Limb (tissue), 2 donors: Measurements from ENCODE around the gene ZNF79.

Source experiments
- DNase-seq, 2 donors: peaks; one replicate each; pipeline ENCODE4 v3.0.0-alpha.2; 2016; ENCODE audit errors: extremely low spot score in 2 of 2

Gene ZNF79

DNA sequence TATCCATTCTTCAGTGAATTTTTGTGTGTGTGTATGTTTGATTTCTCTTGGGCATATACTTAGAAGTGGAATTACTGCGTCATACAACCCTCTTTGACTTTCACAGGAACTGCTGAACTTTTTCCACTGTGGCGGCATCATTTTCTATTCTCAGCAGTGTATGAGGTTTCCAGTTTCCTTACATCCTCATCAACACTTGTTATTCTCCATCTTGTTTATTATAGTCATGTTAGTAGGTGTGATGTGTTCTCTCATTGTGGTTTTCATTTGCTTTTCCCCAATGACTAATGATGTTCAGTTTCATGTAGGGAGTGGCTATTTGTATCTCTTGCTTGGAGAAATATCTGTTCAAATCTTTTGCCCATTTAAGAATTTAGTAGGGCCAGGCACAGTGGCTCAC is 2.6 kb downstream of the ZNF79 start:
- DNase-seq, result no peak

DNA sequence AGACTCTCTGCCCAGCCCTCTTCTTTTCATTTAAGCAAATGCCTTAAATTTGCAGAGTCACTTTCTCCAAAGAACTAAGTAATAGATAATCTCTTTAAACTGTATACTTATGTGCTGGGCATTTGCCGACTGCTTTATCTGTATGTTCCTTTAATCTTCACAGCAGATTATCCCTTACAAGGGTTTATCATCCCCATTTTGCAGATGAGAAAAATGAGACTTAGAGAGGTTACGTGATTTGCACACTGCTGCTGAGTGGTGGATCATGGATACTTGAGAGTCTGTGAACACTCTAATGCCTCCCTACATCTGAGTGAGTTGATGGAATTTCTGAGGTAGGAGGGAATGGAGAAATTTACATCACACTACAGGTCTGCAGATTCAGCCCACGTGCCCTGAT is 4.2 kb downstream of the ZNF79 start:
- no peak for DNase-seq

DNA sequence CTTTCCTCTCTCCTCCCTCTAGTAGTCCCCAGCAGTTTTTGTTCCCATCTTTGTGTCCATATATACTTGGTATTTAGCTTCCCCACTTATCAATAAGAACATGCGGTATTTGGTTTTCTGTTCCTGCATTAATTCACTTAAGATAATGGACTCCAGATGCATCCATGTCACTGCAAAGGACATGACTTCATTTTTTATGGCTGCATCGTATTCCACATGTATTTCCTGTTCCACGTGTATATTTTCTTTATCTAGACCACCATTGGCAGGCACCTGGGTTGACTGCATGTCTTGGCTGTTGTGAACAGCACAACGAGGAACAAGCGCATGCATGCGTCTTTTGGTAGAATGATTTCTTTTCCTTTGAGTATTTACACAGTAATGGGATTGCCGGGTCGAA is 6.2 kb downstream of the ZNF79 start:
- no peak for DNase-seq

DNA sequence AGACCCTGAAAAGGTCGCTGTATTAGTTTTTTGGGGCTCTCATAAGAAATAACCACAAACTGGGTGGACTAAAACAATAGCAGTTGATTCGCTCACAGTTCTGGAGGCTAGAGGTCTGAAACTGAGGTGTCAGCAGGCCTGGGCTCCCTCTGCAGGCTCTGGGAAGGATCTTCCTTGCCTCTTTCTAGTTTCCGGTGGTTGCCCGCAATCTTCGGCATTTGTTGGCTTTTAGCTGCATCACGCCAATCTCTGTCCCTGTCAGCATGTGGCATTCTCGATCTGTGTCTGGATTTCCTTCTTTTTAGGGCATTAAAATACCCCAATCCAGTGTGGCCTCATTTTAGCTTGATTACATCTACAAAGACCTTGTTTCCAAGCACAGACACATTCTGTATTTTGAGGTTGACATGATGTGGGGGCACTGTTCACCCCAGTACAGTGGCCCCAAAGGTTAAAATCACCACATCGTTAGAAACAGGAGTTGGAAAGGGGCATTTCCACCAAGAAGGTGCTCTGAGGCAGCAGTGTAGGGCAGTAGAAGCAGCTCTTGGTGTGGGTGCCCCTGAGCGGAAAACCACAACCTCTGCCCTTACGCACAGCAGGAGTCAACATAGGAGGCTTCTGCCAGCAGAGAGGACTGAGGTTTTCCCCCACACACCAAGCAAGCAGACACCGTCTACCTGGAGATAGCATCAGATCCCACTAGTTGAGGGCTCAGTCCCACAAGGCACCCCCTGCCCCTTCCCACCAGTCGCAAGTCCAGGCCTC is 13.5 kb downstream of the ZNF79 start:
- DNase-seq, result no peak

DNA sequence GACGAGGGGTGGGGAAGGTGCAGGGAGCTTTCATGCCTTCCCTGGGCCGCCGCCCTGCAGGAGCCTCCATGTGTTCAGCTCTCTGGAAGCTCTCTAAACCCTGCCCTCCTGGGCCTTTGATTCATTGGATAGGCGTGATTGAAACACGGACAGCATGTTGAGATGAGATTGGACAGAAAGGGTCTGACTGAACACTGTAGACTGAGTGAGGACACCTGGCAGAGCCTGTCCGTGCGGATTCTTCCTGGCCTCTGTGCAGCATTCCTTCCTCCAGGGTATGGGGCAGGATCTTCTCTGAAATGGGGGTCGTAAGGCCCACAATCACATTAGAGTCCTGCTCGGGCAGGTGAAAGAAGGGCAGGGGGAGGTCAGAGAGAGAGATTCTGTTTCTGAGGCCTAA is 14.2 kb downstream of the ZNF79 start:
- DNase-seq, result no peak

DNA sequence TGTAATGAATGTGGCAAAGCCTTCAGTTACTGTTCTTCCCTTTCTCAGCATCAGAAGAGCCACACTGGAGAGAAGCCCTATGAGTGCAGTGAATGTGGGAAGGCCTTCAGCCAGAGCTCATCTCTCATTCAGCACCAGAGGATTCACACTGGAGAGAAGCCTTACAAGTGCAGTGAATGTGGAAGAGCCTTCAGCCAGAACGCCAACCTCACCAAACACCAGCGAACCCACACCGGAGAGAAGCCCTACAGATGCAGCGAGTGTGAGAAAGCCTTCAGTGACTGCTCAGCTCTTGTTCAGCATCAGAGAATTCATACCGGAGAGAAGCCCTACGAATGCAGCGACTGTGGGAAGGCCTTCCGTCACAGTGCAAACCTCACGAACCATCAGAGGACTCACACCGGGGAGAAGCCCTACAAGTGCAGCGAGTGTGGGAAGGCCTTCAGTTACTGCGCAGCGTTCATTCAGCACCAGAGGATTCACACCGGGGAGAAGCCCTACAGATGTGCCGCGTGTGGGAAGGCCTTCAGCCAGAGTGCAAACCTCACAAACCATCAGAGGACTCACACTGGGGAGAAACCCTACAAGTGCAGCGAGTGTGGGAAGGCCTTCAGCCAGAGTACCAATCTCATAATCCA is 20.2 kb downstream of the ZNF79 start:
- no peak for DNase-seq

DNA sequence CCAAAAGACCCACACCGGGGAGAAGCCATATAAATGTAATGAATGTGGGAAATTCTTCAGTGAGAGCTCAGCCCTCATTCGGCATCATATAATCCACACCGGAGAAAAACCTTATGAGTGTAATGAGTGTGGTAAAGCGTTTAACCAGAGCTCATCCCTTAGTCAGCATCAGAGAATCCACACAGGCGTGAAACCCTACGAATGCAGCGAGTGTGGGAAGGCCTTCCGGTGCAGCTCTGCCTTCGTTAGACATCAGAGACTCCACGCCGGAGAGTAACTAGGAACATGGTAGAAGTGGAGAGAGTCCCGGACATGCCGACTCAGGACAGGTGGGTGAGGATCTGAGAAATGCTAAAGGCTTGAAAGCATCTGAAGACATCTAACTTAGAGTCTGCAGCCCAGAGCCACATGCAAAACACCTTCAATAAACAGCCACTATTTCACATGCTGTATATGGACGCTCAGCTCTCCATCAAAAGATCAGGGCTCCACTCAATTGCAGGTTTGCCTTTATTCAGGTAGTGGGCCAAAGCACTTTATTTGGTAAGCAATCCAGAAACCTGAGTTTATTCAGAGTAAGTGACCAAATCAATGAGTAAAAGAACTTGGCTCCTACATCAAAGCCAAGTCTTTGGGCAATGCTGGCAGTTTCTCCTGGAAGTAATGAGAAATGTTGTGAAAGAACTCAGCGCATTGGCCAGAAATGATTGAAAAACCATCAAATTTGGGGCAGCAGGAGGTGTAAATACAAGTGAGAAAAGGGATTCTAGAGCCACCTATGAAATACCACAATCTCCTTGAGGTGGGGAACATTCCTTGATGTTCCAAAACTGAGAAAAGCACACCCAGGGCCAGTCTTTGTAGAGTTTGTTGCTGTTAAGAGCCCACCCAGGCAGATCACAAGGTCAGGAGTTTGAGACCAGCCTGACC is 21.0 kb downstream of the ZNF79 start:
- DNase-seq, result no peak

DNA sequence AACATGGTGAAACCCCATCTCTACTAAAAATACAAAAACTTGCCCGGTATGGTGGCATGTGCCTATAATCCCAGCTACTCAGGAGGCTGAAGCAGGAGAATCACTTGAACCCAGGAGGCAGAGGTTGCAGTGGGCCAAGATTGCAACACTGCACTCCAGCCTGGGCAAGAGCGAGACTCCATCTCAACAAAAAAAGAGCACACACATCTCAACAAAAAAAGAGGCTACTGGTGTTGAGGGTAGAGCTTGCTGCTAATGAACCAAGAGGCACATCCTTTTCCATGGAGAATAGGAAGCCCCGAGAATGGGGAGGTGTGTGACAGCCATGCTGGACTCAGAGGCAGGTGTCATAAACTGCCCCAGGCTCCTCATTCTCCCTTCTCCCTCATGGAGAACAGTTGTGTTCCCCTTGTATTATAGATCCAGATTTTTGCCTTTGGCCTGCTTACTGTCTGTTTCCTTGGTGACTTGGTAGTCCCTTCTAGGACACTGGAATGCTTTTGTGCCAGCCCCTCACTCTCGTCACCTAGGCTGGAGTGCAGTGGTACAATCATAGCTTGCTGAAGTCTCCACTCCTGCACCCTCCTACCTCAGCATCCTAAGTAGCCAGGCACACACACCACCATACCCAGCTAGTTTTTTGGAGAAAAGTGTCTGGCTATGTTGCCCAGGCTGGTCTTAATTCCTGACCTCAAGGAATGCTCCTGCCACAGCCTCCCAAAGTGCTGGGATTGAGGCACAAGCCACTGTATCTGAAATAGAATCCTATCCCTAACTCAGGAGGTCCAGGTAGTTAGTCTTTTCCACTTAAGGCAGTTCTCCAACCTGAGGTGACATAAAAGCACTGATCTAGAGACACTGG is 21.9 kb downstream of the ZNF79 start:
- no peak for DNase-seq

DNA sequence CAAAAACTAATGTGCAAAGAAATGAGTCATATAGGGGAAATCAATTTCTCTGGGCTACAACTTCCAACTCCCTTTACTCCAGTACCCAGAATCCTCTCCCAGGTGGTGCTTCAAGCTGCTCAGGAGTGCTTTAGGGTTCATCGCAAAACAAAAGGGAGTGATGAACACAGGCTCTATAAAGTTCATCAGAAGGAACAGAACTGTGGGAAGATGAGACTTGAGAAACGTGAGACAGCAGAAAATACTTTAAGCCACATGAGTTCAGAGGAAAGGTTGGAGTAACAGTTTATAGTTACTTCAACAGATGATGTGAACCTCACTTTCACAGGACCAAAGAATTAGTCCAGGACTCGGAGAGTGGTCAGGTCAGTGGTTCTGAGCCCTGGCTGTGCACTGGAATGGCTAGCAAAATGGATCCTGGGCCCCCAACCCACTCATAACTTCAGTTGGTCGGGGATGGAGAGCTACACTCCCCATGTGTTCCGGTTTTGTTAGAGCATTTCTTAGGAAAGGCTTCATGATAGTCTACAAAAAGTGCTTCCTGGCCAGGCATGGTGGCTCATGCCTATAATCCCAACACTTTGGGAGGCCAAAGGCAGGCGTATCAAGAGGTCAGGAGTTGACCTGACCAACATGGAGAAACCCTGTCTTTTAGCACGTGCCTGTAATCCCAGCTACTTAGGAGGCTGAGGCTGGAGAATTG is 22.7 kb downstream of the ZNF79 start:
- no peak for DNase-seq

DNA sequence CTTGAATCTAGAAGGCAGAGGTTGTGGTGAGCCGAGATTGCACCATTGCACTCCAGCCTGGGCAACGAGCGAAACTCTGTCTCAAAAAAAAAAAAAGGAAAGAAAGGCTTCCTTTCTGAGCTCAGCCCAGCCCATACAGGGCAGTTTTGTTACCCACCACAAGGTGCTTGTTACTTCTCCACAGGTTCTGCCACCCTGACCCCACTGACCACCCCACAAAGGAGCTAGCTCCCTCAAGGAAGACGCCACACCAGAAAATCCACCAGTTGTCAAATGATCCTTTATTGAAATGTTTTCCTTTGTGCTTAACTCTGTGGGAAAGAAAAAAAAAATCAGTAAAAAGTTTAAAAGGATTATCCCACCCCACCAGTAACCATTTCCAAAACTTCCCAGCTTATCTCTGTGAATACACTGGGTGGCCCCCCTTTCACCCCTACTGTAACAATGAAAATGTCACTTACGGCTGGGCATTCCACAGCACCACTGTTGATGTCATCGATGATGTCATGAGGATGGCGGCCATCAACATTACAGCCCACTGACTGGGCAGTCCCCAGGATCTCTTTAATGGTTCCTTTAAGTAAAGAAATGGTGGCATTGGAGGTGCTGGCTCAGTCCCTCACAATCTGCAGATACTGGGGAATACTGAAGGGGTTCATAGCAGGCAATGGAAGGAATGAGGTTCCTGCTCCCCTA is 23.4 kb downstream of the ZNF79 start:
- no peak for DNase-seq

DNA sequence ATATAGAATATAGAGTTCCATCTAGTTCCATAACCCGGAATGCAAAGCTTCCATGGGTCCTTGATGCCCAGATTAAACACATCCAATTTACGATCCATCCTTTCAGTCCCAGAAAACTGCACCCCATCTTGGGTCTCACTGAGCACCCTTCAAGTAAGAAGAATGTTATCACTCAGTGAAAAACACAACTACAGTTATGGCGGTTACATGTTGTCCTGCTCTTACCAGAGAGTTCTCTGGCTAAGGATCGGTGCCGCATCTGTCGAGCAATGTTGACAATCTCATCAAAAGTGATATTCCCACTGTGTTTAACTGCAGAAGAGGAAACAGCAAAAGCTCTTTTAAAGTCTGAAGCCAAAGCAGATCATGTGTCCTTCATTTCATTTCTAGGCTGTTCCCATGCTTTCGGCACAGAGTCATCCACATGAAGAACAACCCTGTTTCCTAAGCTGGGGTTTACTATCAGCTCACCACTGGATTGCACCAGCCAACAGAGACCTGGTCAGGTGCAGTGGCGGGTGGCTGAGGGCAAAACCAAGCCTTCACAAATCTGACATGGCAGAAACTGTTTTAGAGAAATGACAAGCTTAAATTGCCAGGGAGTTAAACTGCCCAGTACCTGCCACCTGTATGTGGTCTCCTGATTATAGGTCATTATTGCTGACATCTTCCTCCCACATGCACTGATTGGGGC is 24.1 kb downstream of the ZNF79 start:
- no peak for DNase-seq

DNA sequence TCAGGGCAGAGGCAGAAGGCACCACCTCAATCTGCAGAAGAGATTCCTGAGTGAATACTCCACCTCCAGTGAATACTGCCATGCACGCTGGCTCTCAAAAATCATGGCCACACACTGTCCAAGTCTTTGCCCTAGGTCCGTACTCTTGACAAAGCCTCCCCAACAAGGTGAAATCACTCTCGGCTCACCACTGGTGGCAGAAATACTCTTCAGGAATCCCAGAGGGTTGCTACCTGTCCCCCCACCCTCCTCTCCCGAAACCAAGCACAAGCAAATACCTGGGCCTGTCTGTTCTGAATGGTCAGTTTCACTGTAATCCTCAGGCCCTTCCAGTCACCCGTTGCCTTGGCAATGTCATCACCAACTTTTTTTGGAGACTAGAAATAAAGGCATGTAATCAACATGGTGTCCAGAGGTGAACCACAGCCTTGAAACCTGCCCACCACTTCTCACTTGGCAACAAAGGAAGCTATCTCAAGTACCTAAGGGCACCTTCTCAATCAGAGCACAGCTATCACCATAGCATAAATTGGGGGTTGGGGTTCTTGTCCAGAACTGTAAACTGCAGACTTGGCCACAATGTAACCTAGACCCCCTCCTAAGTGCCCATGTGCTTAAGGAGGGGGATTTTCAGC is 25.3 kb downstream of the ZNF79 start:
- no peak for DNase-seq

DNA sequence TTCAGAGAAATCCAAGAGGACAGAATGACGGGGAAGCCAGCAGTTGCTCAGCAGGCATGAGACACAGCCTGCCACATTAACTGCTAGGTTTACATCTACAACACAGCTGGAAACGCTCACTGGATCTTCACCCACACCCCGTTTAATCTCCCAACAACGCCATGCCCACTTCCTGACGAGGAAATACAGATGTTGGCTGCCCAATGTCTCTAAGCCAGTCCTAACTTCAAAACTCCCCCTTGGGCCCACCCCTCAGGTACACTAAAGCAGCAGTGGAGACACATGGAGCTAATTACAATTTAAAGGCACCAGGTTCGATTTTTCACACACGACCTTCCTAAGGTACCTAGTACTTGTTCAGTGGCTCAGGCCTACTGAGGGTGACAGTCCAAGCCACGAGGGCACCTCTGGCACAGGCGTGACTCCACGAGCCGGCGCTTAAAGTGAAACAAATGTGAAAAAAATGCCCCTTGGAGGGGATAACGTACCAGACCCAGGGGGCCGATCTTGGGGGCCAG is 26.1 kb downstream of the ZNF79 start:
- peak in 1 of 2 donors; percentile 10 for DNase-seq

DNA sequence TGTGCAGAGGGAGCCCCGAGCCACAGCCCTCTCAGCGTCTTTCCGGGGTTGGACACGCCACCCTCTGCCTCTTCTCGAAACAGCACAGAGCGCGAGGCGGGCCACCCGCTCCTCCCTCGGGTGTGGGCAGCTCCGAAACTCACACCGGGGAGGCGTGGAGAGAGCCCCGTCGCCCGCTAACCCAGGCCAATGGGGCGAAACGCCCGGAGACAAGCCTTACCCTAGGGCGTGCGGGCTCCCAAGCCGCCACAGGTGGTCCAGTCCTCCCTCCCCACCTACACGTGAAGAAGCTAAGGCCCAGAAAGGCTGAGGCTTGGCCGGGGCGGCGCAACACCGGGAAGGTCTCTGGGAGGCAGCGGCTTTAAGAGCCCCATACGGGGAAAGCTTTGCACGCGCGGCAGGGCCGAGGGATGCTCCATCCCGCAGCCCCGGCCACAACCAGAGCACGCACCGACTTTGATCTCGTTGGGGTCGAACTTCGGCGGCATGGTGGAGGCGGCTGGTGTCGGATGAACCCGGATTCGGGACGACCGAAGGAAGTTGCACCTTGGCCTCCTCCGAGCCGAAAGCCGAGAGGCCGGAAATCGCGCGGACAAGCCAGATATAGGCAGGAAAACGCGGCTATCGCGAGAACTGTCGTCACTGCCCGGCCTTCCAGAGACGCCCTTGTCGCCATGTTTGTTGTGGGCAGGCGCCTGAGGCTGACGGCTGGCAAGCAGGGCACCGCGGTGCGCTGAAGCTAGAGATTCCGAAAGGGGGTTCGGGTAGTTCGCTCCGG is 26.8 kb downstream of the ZNF79 start, which contains the start of the genes LRSAM1 and RPL12:
LRSAM1 (plus strand) TSS at position 681 of the 778 bp plus-strand sequence. CDS start 3,018 bp downstream, outside the sequence.
RPL12 (minus strand) TSS at position 577 of the 778 bp plus-strand sequence; CDS start at position 488, 89 bp downstream.
- peak; percentile 95 to 99 for DNase-seq

DNA sequence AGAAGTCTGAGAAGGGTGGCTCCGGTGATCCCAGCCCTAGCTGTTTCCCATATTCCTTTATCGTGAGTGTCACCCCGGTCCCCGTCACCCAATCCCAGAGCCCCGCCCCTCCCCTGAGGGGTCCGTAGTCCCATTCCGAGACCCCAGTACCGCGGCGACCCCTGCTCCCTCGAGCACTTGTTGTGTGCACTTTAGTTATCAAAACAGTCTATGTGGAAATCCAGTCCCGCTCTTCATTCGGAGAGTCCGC is 27.4 kb downstream of the ZNF79 start:
- no peak for DNase-seq

DNA sequence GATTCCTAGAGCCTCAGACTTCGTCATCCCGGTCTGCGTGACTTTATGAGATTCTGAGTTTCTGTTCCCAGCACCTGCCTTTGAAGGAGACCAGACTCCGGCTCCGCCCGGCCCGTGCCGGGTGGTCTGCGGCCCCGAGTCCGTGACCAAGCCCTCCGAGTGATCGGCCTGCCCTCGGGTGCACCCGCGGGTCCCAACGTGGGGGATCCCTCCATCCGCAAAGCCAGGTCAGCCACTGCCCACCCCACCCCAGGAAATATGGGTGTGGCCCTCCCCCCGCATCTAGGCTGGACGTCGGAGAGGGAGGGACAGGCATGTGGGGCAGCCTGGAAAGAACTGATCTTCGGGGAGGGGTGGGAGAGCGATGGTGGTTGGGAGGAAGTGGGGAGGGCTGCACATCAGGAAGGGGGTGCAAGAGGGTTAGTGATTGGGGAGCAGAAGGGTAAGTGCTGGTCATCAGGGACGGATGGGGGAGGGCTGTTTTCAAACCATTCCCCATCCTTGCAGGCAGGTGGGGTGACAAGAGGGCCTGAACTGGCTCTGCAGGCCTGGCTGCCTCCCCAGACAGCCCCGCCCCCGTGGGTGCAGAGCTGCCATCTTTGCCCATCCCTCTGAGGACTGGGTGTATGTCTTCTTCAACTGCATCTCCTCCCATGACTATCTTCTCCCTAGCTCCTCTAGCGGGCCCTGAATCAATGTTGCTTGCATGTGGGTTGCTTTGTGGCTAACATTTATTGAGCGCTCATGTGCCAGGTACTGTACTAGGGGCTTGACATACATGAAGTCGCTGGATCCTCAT is 27.9 kb downstream of the ZNF79 start:
- DNase-seq, result peak; percentile 24 to 54

DNA sequence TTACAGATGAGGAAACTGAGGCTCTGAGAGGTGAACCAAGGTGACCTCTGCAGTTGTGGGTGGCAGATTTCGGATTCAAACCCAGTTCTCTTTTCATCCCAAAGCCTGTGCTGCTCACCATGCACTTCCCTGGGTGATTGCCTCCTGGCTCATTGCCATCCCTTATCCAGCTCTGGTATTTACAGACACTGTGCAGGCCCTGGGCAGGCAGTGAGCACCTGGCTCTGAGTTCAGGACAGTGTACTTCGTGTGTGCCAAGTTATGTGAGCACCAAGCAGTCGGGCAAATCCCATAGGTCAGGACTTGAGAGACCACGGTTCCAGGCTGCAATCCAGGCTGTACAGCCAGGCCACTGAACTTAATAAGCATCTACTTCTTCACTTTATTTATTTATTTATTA is 28.5 kb downstream of the ZNF79 start:
- DNase-seq, result no peak
